HepG2 (cell line): ENCODE measurements around the gene TMEM53. TPM values are rescaled to one million over a fixed set of nuclear protein-coding genes. Genes with fewer than 3 reads are reported as not detected.

Experiments used
- ATAC-seq: fragments of 200-7000 bp; cut with Tn5 transposase; 3 replicates; pipeline ENCODE4 v1.9.1; 2020; ENCODE audit warnings: mild to moderate bottlenecking, moderate library complexity
- BruUV-seq: library from RNA; stranded (reverse); fragments of 400-500 nt; replicated peaks from 2 replicates; lab custom pipeline; 2021; lab: Mats Ljungman, UMichigan
- CTCF ChIA-PET: fragments of 300-600 bp; formaldehyde crosslinking; extraction: SDS; loops from one replicate; lab custom pipeline; 2021; ENCODE audit warnings: low total read pairs, inconsistent platforms, low intra/inter-chr PET ratio; lab: Yijun Ruan, JAX
- POLR2A ChIA-PET: fragments of 350-600 bp; sonication (Branson Sonifier 250); formaldehyde crosslinking; loops from one replicate; lab custom pipeline; 2020; ENCODE audit warnings: antibody characterized with exemption, inconsistent platforms; lab: Yijun Ruan, JAX
- DNase-seq: peaks from one replicate; pipeline ENCODE4 v3.0.0-alpha.2; 2015; ENCODE audit warnings: low spot score
- FAIRE-seq: peaks from 3 replicates; lab custom pipeline; 2011; peaks lifted over from hg19 to GRCh38; lab: Jason Lieb, UNC
- H2AFZ ChIP-seq: one replicate; pipeline ENCODE4 v1.6.1; 2011; ENCODE audit warnings: low read length, inconsistent platforms
- H3K27ac ChIP-seq: fragments of 300-600 bp; 3 replicates; pipeline ENCODE4 v1.8.0; 2011; ENCODE audit warnings: mixed run types, mild to moderate bottlenecking, mixed read lengths, low read length, inconsistent platforms; ENCODE audit not compliant: insufficient read depth; ENCODE audit errors: extremely low read length
- H3K27me3 ChIP-seq, 2 experiments: fragments of 200-600 bp in 1 of 2; 2 replicates in 1 of 2; 3 replicates in 1 of 2; pipeline versions ENCODE4 v1.6.0 to v1.8.0; 2011; ENCODE audit warnings: low read length in 2 of 2, mild to moderate bottlenecking in 2 of 2, moderate library complexity in 2 of 2, inconsistent platforms in 1 of 2; ENCODE audit not compliant: insufficient read depth in 2 of 2, control insufficient read depth in 1 of 2
- H3K36me3 ChIP-seq, 2 experiments: fragments of 200-600 bp in 1 of 2; replicated peaks in 1 of 2; 2 replicates in 1 of 2; 3 replicates in 1 of 2; pipeline versions ENCODE4 v1.5.1 to v1.8.0; 2011; ENCODE audit warnings: low read length in 2 of 2, inconsistent platforms in 1 of 2; ENCODE audit not compliant: insufficient read depth in 2 of 2, control insufficient read depth in 1 of 2
- H3K4me1 ChIP-seq: 2 replicates; pipeline ENCODE4 v1.5.1; 2012; ENCODE audit warnings: low read length, inconsistent platforms; ENCODE audit not compliant: insufficient read depth
- H3K4me2 ChIP-seq: 2 replicates; pipeline ENCODE4 v1.6.0; 2011; ENCODE audit warnings: low read depth, low read length, inconsistent platforms
- H3K4me3 ChIP-seq, 3 experiments: fragments of 200-600 bp in 1 of 3; sonication (generic), shearing (Covaris generic) in 1 of 3; replicated peaks in 1 of 3; 2 replicates each; pipeline ENCODE4 v1.5.1; 2011 to 2016; ENCODE audit warnings: low read length in 3 of 3, inconsistent platforms in 2 of 3, low read depth in 2 of 3, mild to moderate bottlenecking in 2 of 3, control low read depth in 1 of 3, mixed read lengths in 1 of 3; ENCODE audit not compliant: insufficient read depth in 1 of 3
- H3K79me2 ChIP-seq: one replicate; pipeline ENCODE4 v1.6.1; 2011; ENCODE audit warnings: low read length, inconsistent platforms; ENCODE audit not compliant: insufficient read depth
- H3K9ac ChIP-seq: 2 replicates; pipeline ENCODE4 v1.6.0; 2011; ENCODE audit warnings: mild to moderate bottlenecking, low read depth, low read length, inconsistent platforms; ENCODE audit not compliant: insufficient read depth
- H3K9me3 ChIP-seq: 2 replicates; pipeline ENCODE4 v1.5.1; 2012; ENCODE audit warnings: mild to moderate bottlenecking, low read length
- H4K20me1 ChIP-seq: 2 replicates; pipeline ENCODE4 v1.6.0; 2011; ENCODE audit warnings: inconsistent platforms, mild to moderate bottlenecking, low read length, moderate library complexity; ENCODE audit not compliant: insufficient read depth
- GZF1 ChIP-seq: sonication (generic); formaldehyde crosslinking; IDR thresholded peaks from 2 replicates; pipeline ENCODE4 v1.5.1; 2020; ENCODE audit warnings: mild to moderate bottlenecking, missing genetic modification reagents
- HNRNPUL1 ChIP-seq: fragments of 200-400 bp; formaldehyde crosslinking; IDR thresholded peaks from 2 replicates; pipeline ENCODE4 v1.6.1; 2017; ENCODE audit warnings: low read depth, mild to moderate bottlenecking, low read length, moderate library complexity
- ZMYM3 ChIP-seq: sonication (generic); formaldehyde crosslinking; IDR thresholded peaks from 2 replicates; pipeline ENCODE4 v1.5.1; 2020; ENCODE audit warnings: mild to moderate bottlenecking, missing genetic modification reagents
- ZNF296 ChIP-seq: sonication (generic); formaldehyde crosslinking; conservative IDR thresholded peaks from 2 replicates; pipeline ENCODE4 v1.5.0; 2020; ENCODE audit warnings: mild to moderate bottlenecking, missing genetic modification reagents
- WGBS: methylation state at CpG from one replicate; pipeline ENCODE4 v1.1.6; 2017; ENCODE audit warnings: low lambda C conversion rate; 5-methylcytosine and 5-hydroxymethylcytosine counted together
- in situ Hi-C: cut with HindIII; loops from 2 replicates; pipeline ENCODE4 v1.10.0; 2017; ENCODE audit warnings: low pct_unique_long_range_greater_than_20kb; ENCODE audit not compliant: extremely low pct_ligation_motif_present
- intact Hi-C: fragments of 100-400 bp; cut with micrococcal nuclease; formaldehyde crosslinking; loops from one replicate; pipeline ENCODE4 v1.10.0; 2022; ENCODE audit not compliant: unreplicated experiment
- polyA plus RNA-seq, 8 experiments: library from polyadenylated mRNA; depleted of rRNA in 3 of 8; stranded (reverse) in 7 of 8; unstranded in 1 of 8; fragments of >200 nt; fragmentation: Illumina TruSeq in 4 of 8; extraction: Trizol in 4 of 8; gene quantifications; 2 replicates each; pipeline versions ENCODE4 v1.2.1 to v1.2.3, GENCODE V29; 2011 to 2016; ENCODE audit warnings: low read depth in 4 of 8, missing spikeins in 1 of 8, mixed read lengths in 1 of 8; ENCODE audit not compliant: insufficient read depth in 1 of 8
- total RNA-seq, 5 experiments: library from RNA; depleted of rRNA; stranded (reverse); fragments of >200 nt; fragmentation: Illumina TruSeq; extraction: Trizol; gene quantifications; 2 replicates each; pipeline ENCODE4 v1.2.3, GENCODE V29; 2016; ENCODE audit warnings: low read depth in 1 of 5
- TF ChIP-seq, protein P1 (sequence below): IDR thresholded peaks from 2 replicates; pipeline ENCODE4 v1.4.0; 2020; ENCODE audit warnings: mild to moderate bottlenecking, missing genetic modification reagents

TMEM53 gene
- total and polyA plus RNA-seq, 2 of the 13 experiments (the other 11 are each of a cell fraction or from before 2014, with no cell fraction given) = 12.6 to 20.2 TPM

DNA sequence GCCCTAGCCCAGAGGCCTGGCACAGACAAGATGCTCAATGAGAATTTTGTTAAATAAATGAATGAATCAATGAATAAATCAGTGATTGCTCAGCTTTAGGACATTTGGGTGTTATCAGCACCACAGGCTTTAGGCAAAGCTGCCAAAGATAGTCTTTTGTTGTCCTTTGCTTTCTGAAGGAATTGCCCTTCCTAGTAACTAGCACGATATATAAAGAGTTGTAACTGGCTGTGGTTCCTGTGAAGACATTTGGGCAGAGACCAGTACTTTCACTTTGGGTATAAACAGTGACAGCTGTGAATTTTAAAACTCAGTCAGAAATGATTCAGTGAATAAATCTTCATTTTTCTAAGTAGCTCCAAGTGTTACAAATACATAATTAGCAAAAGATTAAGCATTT, 43.4 kb upstream of the TMEM53 start (continued):
- TF ChIP-seq GZF1 (CRISPR knock-in tag) (no peak), ZMYM3 (no peak), HNRNPUL1 (no peak)
- TF ChIP-seq, protein P1, sequence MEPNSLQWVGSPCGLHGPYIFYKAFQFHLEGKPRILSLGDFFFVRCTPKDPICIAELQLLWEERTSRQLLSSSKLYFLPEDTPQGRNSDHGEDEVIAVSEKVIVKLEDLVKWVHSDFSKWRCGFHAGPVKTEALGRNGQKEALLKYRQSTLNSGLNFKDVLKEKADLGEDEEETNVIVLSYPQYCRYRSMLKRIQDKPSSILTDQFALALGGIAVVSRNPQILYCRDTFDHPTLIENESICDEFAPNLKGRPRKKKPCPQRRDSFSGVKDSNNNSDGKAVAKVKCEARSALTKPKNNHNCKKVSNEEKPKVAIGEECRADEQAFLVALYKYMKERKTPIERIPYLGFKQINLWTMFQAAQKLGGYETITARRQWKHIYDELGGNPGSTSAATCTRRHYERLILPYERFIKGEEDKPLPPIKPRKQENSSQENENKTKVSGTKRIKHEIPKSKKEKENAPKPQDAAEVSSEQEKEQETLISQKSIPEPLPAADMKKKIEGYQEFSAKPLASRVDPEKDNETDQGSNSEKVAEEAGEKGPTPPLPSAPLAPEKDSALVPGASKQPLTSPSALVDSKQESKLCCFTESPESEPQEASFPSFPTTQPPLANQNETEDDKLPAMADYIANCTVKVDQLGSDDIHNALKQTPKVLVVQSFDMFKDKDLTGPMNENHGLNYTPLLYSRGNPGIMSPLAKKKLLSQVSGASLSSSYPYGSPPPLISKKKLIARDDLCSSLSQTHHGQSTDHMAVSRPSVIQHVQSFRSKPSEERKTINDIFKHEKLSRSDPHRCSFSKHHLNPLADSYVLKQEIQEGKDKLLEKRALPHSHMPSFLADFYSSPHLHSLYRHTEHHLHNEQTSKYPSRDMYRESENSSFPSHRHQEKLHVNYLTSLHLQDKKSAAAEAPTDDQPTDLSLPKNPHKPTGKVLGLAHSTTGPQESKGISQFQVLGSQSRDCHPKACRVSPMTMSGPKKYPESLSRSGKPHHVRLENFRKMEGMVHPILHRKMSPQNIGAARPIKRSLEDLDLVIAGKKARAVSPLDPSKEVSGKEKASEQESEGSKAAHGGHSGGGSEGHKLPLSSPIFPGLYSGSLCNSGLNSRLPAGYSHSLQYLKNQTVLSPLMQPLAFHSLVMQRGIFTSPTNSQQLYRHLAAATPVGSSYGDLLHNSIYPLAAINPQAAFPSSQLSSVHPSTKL (CRISPR knock-in tag) = no peak
- TF ChIP-seq, all 625 proteins: peak for 0

DNA sequence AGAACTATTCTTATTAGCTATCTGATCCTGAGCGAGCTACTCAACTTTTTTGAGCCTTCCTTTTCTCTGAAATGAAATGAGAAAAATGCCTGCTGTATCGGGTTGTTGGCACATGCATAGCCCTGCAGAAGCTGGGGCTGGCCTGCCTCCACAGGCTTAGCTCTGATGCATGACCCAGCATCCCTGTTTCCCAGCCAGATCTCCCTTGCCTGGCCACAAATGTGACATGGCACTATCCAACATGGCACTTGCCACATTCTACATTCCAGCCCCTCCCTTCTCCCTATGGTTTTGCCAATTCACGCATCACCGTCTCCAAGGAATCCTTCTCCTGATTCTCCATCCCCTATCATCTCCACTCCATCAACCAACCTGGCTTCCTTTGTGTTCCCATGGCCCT, 42.9 kb upstream of the TMEM53 start:
- H3K9me3 ChIP-seq = no peaks in the 10 kb centered on the region
- TF ChIP-seq ZNF296 (CRISPR knock-in tag) = no peak
- ChIA-PET CTCF (interaction anchor here (1.2 kb wide), 1 partner anchor 12 kb away, joined by 3 read pairs; no protein-coding TSS in a partner anchor), POLR2A (interaction anchor here (1.2 to 1.3 kb wide), 2 partner anchors 8 to 623 kb away, joined by 3 read pairs; partner anchors contain the start of genes MUTYH and TOE1)
- H2AFZ ChIP-seq = no peak overlapping the region
- no peak overlapping the region for H3K4me3 ChIP-seq
- H3K4me1 ChIP-seq = peaks cover 54% of the 10 kb centered on the region
- DNase-seq (no peak), FAIRE-seq (no peak), ATAC-seq (no peak)
- WGBS = 70% methylated on average over 4 of the region's 4 CpGs
- H3K27ac ChIP-seq = no peak overlapping the region
- no peaks in the 10 kb centered on the region for H3K79me2 ChIP-seq
- H3K9ac ChIP-seq = no peak overlapping the region
- no peaks in the 10 kb centered on the region for H3K36me3 ChIP-seq
- H4K20me1 ChIP-seq = no peaks in the 10 kb centered on the region
- in situ Hi-C loops (no loop called here), intact Hi-C loops (no loop called here)
- no TSS peak for BruUV-seq
- H3K27me3 ChIP-seq = 0 out of 5 replicates have a peak, but pooled peaks cover 0 to 12% of the 10 kb centered on the region in 2 experiments
- no peak overlapping the region for H3K4me2 ChIP-seq
